HG03460 (cell line): ENCODE data around the gene UBE2F.
A peak's percentile ranks its signal among the peaks of the same experiment; 100 is the strongest.
"Not testable (repeated sequence)": the region's sequence is repeated elsewhere in the genome, so short reads cannot be mapped to it uniquely, and the experiment has no call there.

ENCODE experiments used
- ATAC-seq: cut with Tn5 transposase; IDR thresholded peaks from one replicate; pipeline ENCODE4 v1.9.1; 2021; ENCODE audit not compliant: unreplicated experiment

Gene UBE2F

DNA sequence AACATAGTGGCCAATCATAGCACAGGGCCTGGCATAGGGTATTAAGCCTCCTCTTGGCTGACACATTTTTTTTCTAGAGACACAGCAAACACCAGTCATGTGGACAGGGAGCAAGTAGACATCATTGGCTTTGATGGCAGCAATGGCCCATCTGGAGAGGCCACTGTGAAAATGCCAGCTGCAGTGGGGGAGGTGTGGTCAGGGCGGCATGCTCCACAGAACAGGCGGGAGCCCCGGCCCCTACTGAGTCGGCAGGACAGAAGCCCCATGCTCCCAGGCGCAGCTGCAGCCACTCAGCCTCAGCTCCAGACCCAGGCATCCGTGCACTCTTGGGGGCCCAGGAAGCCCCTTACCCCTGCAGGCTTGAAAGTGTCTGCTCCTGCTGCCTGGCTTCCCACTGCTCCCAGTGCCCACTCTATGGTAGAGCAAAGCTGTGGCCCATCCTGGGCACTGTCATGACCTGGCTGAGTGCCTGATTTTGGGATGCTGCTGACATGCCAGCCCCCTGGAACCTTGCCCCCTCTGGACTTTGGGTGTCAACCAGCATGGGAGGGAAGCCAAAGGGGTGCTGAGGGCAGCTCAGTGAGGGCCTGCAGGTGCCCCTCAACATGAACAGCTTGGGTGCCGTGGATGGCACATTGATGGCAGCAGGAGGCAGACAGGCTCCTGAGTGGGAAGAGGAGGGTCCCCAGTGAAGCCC lies 23.3 kb upstream of the UBE2F start:
- no peak for ATAC-seq

DNA sequence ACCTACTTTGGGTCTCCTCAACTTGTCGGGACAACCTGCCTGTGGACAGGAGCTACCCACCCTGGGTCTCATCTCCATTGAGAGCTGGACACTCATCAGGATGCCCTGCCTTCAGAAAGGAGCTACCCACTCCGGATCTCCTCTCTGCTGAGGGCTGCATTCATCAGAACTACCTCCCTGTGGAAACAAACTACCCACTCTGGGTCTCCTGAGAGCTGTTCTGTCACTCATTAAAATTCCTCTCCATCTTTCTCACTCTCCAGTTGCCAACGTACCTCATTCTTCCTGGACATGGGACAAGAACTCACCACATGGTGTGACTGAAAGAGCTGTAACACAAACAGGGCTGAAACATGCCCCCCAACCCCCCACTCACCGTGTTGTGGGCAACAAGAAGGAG lies 22.5 kb upstream of the UBE2F start:
- ATAC-seq: no peak

- no peak for ATAC-seq
Observed at GRCh38 chr2:237946423-237946822, 20.4 kb upstream of the UBE2F start.

- ATAC-seq: not testable (repeated sequence)
Observed at GRCh38 chr2:237951354-237951753, 15.5 kb upstream of the UBE2F start.

GRCh38 chr2:237951878-237952277 lies 14.9 kb upstream of the UBE2F start:
- no peak for ATAC-seq

- ATAC-seq: no peak
Observed at GRCh38 chr2:237952851-237953250, 14.0 kb upstream of the UBE2F start.

DNA sequence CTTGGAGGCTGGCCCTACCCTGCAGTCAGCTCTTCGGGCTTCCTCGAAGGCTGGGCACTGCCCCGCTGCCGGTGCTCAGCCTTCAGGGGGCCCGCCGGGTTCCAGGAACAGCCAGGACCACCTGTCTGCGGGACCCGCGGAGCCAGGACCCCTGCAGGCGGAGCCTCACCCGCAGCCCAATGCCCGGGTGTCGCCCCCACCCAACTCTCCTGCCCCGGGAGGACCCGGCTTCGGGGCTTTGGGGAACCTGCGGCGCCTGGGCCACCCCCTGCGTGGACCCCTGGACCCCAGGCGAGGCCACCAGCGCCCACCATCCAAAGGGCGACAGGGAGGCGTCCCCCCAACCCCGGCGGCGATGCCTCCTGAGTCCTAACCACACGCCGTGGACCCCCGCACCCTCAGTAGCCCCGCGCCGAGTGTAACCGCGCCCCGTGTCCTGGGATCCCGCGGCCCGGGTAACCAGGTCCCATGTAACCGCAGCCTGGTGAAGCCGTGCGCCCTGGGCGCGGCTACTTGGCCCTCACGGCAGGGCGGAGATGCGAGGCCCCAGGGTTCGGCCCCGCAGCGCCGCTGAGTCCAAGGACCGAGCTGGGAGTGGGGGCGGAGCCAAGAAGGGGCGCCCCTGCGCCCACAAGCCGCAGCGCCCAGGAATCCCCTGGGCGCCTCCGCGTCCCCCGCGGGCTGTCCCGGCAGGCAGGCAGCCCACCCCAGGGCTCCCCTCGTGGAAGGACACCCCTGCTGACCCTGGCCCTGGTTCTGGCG lies 11.0 kb upstream of the UBE2F start:
- no peak for ATAC-seq

GRCh38 chr2:237956402-237956736 lies 10.4 kb upstream of the UBE2F start:
- no peak for ATAC-seq

- ATAC-seq: no peak
Observed at GRCh38 chr2:237961637-237962036, 5.2 kb upstream of the UBE2F start.

- no peak for ATAC-seq
Observed at GRCh38 chr2:237962432-237963084, 4.3 kb upstream of the UBE2F start.

DNA sequence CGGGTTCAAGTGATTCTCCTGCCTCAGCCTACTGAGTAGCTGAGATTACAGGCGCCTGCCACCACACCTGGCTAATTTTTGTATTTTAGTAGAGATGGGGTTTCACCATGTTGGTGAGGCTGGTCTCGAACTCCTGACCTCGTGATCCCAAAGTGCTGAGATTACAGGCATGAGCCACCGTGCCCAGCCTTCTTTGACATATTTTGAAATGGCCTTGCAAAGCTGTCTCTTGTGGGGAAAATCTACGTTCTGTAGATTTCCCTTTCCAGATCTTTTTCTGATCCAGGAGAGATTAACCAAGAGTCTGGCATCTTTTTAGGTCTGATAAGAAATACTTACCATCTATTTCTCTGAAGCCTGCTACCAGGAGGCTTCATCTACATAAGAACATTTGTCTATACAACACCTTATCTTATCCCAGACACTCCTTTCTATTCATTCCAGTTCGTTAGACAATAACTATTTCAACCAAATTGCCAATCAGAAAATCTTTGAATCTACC lies 3.3 kb upstream of the UBE2F start:
- ATAC-seq: not testable (repeated sequence)

- no peak for ATAC-seq
Observed at GRCh38 chr2:237964194-237964577, 2.6 kb upstream of the UBE2F start.

DNA sequence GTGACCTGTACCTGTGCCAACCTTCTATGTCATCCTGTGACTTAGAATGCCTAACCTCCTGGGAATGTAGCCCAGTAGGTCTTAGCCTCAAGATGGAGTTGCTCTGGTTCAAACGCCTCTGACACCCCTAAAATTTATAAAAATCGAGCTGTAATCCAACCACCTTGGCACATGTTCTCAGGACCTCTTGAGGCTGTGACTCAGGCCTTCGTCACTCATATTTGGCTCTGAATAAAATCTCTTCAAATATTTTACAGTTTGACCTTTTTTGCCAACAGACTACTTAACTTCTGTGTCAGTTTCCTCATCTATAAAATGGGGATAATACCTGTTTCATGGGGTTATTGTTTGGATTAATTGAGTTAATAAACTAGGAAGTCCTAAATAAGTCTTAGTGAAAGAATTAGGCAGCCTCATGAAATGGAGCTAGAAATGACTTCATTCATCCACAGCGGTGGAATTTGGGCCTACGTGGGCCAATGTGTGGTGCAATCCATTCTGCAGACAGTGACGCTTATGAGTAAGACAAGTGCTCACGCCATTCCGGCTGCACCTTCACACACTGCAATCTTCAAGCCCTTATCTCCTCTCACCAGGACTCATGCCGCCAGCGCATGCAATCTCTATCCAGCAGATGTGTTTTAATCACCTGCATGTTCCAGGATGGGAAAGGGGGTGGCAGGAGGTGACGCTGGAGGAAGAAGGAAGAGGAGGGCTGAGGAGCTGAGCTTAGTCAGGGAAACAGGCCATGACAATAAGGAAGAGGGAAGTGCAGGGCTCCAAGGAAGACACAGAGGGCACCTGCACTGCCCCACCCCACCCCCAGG lies 2.0 kb upstream of the UBE2F start:
- no peak for ATAC-seq

DNA sequence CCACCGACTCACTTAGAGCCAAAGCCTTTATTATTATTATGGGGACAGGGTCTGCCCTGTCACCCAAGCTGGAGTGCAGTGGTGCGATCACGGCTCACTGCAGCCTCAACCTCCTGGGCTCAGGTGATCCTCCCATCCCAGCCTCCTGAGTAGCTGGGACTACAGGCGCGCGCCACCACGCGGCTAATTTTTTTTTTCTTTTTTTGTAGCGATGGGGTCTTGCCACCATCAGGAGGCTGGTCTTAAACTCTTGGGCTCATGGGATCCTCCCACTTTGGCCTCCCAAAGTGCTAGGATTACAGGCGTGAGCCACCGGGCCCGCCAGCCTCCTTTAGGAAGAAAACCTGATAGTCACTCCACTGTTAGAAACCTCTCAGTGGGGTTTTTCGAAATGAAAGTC lies 970 bp upstream of the UBE2F start:
- not testable (repeated sequence) for ATAC-seq

GRCh38 chr2:237966250-237966564 lies 607 bp upstream of the UBE2F start:
- no peak for ATAC-seq

DNA sequence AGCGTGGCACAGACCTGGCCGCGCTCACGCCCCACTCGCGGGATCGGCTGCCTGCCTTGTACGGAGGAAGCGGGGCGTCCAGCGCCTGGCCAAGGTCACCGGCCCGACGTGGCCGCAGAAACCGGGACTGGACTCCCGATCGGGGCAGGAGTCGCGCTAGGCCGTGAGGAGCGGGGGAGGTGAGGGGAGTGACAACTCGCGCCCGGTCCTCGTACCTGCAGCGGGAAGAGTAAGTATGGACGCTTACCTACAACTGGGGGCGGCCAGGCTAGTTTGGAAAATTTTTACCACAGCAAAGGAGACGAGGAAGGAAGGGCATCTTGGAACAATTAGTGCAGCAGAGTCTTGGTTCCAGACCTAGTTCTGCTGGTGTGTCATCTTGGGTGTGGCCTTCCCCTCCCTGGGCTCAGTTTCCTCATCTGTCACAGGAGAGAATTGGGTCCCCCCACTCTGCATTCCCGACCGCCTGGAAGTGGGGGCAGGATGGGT lies 693 bp downstream of the UBE2F start:
- ATAC-seq: no peak

GRCh38 chr2:237968048-237968862 lies 1.4 kb downstream of the UBE2F start:
- peak; percentile 50 for ATAC-seq

GRCh38 chr2:237971661-237972060 lies 4.8 kb downstream of the UBE2F start:
- no peak for ATAC-seq

DNA sequence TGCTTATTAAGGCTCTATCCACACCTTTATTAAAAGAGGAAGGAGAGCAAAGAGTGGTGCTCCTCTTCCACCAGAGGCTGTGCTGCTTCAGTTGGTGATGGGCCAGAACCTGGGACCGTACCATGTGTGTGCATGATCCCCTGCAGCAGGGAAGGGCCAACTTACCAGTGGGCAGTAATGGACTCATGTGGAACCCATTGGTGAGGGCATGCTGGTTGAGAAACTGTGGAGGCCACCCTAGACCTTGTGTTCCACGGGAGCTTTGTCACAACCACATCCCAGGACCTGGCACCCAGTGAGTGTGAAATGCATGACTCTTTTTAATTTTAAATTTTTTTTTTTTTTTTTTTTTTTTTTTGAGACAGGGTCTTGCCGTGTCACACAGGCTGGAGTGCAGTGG lies 5.4 kb downstream of the UBE2F start:
- ATAC-seq: no peak

DNA sequence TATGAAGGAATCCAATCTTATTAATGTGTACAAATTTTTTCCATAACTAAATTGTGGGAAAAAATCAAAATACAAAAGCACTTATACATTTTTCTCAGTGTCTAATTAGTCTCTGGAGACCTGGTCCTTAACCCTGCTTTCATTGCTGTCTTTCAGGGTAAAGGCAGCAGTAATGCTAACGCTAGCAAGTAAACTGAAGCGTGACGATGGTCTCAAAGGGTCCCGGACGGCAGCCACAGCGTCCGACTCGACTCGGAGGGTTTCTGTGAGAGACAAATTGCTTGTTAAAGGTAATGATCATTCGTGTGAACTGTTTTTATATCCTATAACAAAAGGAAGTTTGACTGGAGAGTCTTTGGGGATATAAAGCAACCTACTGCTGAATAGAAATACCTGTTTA lies 6.1 kb downstream of the UBE2F start:
- no peak for ATAC-seq
